ELF-1 (cell line): ENCODE measurements around the gene CLN5.

Experiments
- DNase-seq: peaks from one replicate; pipeline ENCODE4 v3.0.0-alpha.2; 2016; ENCODE audit warnings: low read depth, low spot score

The CLN5 gene

DNA sequence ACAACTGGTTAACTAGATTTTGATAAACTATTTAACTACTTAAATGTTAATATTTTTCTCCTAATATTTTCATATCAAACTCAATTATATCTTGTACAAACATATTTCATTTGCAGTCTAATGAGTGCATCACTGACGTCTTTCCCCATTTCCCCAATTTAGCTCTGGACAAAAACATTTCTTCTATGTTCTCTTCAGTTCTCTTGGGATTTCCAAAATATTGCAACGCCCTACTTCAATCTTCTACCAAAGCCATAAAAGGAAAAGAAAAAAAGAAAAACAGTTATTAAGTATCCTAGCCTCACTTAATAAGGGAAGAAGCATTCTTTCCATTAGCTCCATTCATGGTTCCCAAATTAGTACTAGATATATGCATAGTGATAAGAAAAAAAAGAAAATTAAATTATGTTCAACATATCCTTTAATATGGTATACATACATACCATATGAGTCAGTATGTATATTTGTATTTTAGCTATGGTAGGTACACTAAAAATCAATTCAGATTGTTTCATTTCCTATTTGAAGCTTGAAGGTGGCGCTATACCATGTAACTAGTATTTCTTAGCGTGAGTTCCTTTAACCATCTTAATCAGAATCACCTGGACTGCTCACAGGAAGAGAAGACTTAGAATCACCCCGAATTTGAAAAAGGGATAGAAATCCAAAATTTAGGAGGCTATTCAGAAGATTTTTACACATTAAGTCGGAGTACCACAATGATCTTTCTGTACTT lies 25.2 kb downstream of the CLN5 start:
- no peak for DNase-seq

DNA sequence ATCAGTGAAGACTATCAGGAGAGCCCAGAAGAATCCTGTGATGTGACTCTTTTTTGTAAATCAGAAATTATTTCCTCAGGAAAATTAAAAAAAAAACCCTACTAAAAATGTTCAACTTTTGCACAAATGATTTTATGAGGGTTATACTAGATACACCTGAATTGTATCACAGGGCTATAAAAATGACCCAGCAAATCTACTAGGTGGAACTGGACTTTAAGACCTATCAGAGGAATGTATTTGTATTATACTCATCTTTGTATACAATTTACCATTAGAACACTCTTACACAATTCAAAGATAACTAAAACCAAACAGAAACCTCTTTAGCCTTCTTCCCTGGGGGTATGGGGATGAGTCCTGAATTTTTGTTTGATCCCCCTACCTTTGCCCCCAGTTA lies 27.9 kb downstream of the CLN5 start:
- DNase-seq, result no peak

DNA sequence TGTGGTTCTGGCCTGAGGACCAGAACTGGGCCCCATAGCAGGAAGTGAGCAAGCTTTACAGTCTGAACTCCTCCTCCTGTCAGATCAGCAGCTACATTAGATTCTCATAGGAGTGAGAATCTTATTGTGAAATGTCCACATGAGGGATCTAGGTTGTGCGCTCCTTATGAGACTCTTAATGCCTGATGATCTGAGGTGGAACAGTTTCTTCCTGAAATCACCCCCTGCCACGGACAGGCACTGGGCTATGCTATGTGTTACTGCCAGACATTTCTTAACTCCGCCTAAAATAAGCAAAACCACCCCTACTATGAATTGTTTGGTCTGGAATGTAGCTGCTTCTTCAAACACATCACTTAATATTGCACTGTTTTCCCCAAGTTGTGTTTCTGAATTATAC lies 30.5 kb downstream of the CLN5 start:
- DNase-seq, result no peak

DNA sequence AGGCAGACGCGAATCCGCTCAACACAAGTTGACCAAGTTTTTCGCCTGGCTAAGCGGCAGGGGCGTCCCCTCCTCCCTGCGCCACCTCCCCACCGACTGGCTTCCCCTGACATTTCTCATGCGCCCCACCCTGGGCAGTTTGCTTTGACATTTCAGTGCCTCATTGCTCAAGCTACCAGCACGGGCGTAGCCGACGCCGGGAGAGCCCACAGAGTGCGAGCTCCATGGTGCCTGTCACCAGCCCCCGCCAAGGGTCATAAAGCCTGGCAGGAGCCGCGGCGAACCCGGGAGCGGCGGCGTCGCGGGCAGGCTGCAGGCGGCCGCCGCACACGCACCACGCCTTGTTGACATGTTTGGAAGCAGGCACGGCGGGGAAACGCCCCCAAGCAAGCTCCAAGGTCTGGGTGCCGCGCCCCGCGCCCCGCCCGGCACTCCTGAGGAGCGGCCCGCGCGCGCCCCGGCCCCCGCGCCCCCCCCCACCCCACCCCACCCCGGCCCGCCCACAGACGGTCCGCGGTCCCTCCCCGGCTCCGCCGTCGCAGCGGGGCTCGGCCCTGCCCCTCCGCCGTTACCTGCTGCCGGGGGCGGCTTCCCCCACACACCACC lies 34.5 kb downstream of the CLN5 start:
- DNase-seq, result peak; percentile 72

DNA sequence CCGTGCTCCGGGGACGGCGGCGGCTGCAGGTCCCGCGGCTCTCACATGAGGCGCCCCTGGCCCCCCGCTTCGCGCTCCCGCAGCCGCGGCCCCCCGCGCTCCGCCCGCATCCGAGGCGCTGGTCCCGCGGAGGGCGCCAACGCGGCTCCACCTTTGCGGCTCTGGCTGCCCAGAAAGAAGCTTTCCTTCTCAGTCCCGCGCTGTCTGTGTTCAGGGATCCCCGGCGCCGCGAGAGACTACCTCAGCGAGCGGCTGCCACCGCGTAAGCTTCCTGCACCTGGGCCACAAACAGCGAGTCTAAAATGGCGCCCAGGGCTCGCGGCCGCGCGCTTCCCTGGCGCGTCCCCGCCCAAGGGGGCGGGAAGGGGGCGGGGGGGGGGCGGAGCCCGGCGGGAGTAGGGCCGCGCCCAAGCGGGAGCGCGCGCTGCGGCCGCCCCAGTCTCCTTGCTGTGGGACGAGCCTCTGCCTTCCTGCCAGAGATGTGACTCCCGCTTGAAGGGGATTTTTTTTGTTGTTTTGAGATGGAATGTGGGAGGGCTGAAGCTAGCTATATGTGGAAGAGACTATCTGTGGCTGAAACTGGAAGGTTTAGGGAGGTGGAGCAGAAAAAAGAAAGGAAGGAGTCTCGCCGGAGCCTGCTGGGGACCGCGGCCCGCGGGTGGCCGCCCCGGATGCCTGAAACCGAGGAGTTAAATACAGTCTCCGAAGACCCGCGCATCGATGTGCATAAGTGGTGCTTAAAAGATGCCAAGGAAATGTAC lies 35.2 kb downstream of the CLN5 start, which contains the start of gene FBXL3:
Gene FBXL3 (minus strand): TSS at position 299 of the 761 bp plus-strand sequence. CDS start 5,299 bp downstream, outside the sequence.
- peak; percentile 83 for DNase-seq

DNA sequence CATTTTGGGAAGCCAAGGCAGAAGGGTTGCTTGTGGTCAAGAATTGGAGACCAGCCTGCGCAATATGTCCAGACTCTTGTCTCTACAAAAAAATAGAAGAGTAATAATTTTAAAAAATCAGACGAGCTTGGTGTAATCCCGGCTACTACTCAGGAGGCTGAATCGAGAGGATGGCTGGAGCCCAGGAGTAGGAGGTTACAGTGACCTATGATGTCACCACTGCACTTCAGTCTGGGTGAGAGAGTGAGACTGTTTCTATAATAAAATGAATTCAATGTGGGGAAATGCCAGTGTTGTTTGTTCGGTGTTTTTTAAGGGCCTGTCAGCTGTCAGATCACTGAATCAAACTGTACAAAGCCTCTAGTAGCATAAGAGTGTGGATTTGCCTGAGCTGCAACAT lies 36.3 kb downstream of the CLN5 start:
- no peak for DNase-seq

DNA sequence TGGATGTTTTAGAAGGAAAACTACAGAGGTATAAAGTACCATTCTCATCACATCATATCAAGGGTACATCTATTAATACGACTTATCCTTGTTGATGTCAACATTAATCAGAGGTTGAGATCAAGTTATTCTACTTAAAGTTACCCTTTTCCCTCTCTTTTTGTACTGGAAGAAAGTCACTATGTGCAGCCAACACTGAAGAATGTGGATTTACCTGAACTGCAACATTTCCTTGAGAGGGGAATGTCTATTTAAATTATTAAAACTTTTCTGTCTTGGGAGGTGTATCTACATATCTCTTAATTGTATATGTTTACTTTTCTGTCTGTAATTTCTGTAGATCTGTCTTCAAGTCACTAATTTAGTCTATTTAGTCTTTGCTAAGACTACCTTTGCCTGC lies 37.6 kb downstream of the CLN5 start:
- no peak for DNase-seq

DNA sequence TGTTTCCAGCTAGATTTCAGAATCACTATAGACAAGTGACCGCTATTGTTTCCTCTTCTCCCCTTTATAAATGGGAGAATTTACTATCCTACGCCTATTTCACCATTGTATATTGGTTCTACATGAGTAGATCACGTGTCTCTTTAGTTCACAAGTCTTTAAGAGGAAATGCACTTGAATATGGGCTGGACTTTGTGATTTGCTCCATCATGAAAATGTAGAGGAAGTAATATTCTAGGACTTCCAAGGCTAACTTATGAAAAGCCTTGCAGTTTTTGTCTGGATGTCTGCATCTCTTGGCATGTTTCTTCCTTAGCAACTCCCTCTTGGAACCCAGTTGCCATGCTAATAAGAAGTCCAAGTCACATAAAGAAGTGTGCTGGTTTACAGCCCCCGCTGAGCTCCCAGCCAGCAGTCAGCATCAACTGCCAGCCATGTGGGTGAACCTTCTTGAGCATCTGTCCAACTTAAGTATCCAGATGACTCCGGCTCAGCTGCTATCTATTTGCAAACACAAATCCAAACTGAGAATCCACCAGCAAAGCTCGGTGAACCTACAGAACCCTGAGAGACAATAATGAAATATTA lies 39.9 kb downstream of the CLN5 start:
- no peak for DNase-seq

DNA sequence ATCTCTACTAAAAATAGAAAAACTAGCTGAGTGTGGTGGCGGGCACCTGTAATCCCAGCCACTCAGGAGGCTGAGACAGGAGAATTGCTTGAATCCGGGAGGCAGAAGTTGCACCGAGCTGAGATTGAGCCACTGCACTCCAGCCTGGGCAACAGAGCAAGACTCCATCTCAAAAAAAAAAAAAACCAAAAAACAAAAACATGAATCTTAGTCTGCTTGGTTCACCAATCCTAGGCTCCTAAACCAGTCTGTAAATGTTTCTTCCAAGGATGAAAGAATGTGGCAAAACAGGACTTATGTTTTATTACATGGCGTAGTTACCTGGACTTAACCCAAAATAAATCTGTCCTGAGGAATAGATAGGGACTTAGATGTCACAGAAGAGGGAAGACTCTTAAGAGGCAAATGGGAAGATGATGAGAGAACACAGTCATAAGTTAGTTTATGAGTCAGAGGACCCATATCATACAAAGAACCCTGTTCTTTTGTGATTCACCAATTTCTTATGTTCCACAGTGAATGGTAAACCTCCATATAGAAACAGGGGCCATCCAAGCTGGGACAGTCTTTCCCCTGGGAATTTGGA lies 41.9 kb downstream of the CLN5 start:
- DNase-seq, result no peak

DNA sequence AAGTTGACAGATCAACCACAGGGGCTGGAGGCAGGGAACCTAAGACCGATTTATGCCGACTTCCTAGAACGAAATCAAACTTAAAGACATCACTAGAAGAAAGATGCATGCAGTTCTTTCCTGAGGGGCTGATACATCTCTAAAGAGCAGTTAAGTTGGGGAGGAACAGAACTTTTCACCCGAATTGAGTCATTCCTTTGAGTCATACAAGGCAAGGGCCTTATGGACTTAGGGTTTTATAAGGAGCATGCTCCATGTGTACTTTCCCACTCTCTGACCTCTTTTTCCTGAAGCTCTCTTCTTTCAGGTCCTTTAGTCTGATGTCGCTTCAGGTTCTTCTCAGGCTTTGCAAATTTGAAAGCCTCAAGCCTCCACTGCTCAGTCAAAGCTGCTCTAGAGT lies 43.0 kb downstream of the CLN5 start:
- DNase-seq, result no peak

DNA sequence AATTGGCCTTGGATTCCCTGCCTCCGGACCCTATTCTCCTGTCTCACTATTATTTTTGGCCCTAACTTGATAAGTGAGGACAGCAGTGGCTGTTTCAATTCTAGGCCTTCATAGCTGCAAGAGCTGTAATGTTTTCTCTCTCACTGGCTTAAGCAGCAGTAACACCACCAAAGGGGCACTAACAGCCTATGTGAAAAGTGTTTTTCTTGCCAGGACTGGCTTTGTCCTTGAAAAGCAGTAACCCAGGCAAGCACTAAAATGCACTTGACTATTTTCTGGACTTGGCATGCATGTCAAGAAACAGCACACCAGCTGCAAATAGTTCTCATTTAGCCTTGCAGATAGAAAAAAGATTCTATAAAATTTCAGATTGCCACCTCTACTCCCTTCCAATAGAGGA lies 44.4 kb downstream of the CLN5 start:
- DNase-seq, result no peak

DNA sequence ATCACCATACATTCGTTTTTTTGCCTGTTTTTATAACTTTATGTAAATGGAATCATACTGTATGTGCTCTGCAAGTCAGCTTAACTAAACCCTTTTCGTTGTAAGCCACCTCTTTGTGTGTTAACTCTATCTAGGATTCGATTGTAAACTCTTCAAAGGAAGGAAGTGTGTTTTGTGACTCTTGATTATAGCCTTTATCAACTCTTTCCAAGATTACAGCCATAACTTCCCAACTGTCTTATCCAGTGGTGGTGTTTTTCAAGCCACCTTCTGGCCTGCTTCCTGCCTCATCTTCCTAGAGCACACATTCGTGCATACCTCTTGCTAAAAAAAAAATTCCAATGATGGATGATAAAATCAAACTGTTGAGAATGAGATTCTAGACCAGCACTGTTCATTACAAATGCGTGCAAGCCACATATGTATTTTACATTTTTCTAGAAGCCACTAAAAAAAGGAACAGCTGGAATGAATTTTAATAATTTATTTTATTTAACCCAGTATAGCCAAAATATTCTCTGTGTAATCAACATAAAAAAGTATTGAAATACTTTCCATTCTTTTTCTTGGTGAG lies 47.1 kb downstream of the CLN5 start:
- DNase-seq, result no peak

DNA sequence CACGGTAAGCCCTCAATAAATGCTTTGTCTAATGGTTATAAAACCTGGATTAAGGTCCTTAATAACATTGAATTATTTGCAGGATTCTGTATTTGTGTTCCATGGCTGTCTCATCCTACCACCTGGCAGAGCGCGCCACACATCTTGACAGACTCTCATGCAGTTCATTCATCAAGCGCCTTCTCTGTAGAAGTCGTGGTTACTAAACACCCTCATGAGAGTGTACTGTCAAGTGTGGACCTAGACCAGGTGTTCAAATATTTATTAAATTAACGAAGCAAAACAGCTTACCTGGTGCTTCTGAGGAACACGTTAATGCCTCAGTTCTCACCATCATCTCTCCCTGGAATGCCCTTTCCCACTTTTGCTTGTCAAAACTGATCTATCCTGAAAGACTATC lies 48.2 kb downstream of the CLN5 start:
- no peak for DNase-seq

DNA sequence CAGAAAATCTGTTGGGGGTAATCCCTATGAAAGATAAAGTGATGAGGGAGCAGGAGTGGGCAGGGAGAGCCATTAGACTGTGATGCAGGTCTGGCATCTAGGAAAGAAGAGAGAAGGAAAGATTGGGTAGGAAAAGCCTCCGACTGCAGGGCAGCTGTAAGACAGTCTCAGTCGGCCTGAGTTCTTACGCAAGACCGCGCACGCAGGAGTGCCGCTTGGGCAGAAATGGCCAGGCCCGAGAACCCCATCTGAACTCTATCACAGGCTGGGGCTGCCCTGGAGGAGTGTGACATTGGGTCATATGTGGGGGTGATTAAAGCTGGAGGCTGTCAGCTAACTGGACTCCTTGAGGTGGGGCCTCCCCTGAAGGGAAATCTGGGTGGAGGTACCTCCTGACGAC lies 49.0 kb downstream of the CLN5 start:
- no peak for DNase-seq

DNA sequence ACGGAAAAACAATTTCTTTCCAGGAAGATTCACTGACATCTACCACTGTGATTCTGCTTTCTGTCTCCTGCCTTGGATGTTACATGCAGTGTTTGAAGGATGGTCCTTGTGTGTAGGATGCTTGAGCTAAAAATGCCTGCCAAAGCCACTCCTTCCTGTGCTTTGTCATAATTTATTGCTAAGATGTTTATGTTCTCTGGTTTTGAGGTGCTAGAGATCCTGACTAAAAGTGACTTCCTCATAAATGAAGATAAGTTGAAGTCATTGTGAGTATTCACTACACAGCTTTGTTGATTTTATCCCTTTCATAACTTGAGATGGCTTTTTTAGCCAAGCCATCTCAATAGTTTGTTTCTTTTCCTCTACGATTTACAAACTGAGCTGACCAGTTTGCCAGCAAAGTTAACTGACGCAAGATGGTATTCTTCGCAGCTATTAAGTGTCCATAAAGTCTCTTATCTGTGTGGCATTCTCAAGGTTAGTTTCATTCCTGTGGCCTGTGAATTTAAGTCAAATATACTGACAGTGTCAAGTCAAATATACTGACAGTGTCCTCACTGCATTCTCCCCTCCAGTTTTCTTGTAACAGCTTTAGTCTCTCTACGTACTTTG lies 50.8 kb downstream of the CLN5 start:
- no peak for DNase-seq

DNA sequence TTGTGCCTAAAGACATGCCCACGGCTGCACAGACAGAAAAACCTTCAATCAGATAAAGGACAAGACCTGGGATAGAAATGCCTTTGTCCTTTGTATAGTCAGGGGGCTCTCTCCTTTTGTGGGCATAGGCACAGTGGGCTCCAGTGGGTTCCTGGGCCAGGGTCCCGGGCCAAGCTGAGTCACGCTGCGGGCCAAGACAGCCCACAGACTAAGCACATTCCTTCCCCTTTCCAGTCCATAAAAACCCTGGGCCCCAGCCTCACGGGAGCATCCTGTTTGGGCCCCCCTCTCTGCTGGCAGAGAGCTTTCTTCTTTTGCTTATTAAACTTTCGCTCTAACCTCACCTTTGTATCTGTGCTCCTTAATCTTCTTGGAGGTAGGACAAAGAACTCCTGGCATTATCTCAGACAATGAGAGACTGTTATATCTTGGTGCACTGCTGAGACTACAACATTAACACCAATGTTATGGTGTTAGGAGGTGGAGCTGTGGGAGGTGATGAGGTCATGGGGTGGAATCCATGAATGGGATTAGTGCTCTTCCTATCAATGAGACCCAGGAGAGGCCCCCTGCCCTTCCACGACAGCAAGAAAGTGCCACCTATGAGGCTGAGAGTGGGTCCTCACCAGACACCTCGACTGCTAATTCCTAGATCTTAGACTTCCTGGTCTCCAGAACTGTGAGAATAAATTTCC lies 55.9 kb downstream of the CLN5 start:
- no peak for DNase-seq

DNA sequence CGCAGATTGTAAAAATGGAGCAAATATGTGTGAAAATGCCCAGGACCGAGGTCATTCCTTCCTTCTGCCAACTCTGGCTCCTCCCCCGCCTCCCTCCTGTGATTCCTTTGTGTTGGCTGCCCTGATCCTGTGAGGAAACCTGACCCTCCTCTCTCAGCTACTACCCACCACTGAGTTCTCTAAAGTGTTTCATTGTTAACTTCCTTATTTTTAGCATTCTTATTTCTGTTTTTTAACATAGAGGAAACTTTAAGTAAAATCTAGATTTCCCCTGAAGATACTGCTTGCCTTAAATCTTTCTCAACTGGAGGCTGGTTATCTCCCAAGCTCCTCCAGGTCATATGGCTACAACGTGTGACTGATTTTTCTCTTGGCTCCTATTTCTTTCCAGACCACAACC lies 56.8 kb downstream of the CLN5 start:
- peak; percentile 37 for DNase-seq

DNA sequence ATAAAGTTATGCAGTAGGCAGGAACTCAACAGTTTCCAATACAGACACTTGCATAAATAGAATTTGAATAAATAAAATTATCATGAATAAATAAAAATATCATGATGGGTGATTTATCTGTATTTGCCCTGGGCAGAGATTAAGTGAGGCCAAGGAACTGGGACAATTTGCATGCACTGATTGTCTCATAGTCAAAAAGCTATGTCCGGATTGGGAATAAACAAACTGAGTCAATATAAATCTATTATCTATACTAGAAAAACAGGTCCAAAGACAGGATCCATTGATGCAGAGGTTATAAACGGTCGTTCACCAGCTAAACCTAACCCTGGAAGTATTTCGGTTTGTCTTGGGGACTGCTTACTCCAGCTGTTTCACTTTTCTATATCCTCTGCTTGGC lies 61.3 kb downstream of the CLN5 start:
- DNase-seq, result no peak
